ENCODE measurements around the gene CLEC2D. TPM values are rescaled to one million over a fixed set of nuclear protein-coding genes. Genes with fewer than 3 reads are reported as not detected.

CLEC2D gene
- total and polyA plus RNA-seq, 9 donors, result 2.4 to 16.1 (median 10.8) TPM

- Histone ChIP-seq H3K27ac (no peak overlapping the region), H3K9me3 (no peaks in the 10 kb centered on the region), H3K4me3 (peak overlapping the region; percentile 37), H3K36me3 (no peaks in the 10 kb centered on the region), H3K4me1 (ENCODE audit: insufficient read depth) (no peaks in the 10 kb centered on the region), H3K27me3 (no peaks in the 10 kb centered on the region)
- intact Hi-C loops (cut with DNase I), result no loop called here
- TF ChIP-seq, protein P1, sequence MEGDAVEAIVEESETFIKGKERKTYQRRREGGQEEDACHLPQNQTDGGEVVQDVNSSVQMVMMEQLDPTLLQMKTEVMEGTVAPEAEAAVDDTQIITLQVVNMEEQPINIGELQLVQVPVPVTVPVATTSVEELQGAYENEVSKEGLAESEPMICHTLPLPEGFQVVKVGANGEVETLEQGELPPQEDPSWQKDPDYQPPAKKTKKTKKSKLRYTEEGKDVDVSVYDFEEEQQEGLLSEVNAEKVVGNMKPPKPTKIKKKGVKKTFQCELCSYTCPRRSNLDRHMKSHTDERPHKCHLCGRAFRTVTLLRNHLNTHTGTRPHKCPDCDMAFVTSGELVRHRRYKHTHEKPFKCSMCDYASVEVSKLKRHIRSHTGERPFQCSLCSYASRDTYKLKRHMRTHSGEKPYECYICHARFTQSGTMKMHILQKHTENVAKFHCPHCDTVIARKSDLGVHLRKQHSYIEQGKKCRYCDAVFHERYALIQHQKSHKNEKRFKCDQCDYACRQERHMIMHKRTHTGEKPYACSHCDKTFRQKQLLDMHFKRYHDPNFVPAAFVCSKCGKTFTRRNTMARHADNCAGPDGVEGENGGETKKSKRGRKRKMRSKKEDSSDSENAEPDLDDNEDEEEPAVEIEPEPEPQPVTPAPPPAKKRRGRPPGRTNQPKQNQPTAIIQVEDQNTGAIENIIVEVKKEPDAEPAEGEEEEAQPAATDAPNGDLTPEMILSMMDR (IDR thresholded peaks at IDR 0.05), result no peak
- 77 to 83% (median 82%) methylated on average over 7 of the region's 7 CpGs for WGBS, 3 donors
- no peak for DNase-seq
These were observed 70.7 kb downstream of the CLEC2D start for GRCh38 chr12:9740106-9740750.

DNA sequence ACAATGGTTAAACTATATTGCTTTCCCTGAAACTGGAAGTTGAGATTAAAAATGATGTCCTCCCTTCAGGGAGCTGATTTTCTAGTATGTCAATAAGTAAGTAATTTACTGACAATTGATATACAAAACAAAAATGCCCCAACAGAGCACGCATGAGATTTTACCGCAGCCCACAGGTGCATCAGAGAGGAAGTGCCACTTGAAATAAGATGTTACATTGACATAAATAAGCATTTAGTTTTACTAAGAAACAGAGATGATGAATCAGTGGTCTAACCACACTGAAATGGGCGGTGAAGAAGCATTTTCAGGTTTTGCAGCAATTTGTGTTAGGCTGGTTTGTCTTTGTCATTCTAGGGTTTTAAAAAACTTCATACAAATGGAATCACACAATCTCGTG, 72.2 kb downstream of the CLEC2D start:
- intact Hi-C loops (cut with DNase I), result no loop called here
- no peaks in the 10 kb centered on the region for H3K36me3 ChIP-seq
- H3K9me3 ChIP-seq, result no peaks in the 10 kb centered on the region
- no peak for DNase-seq
- no peak overlapping the region for H3K4me3 ChIP-seq
- TF ChIP-seq, protein P1 (IDR thresholded peaks at IDR 0.05), result no peak
- TF ChIP-seq POLR2A (IDR thresholded peaks at IDR 0.05), result no peak
- no peak for TF ChIP-seq EP300 (IDR thresholded peaks at IDR 0.05)
- no peaks in the 10 kb centered on the region for H3K4me1 ChIP-seq (ENCODE audit: insufficient read depth)
- H3K27ac ChIP-seq, result no peak overlapping the region
- no peaks in the 10 kb centered on the region for H3K27me3 ChIP-seq
- 80 to 88% (median 82%) methylated on average over 4 of the region's 4 CpGs for WGBS, 3 donors

DNA sequence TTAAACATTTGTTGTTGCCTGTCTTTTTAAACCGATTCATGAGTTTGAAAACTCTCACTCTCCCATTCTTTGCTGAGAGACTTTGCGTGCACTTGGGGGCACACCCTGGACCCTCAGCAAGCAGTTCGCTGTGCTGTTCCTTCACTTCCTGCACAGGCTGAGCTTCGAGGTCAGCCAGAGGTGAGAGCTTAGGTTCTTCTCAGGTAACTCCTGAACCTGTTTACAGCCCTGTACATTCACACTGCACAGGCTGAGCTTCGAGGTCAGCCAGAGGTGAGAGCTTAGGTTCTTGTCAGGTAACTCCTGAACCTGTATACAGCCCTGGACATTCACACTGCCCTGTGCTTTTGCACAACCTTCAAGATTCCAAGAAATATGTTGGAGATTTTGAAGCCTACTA, 73.1 kb downstream of the CLEC2D start:
- intact Hi-C loops (cut with DNase I), result no loop called here
- Histone ChIP-seq H3K27ac (no peak overlapping the region), H3K4me3 (no peak overlapping the region), H3K27me3 (no peaks in the 10 kb centered on the region), H3K4me1 (ENCODE audit: insufficient read depth) (no peaks in the 10 kb centered on the region), H3K9me3 (no peaks in the 10 kb centered on the region), H3K36me3 (no peaks in the 10 kb centered on the region)
- TF ChIP-seq, protein P1 (IDR thresholded peaks at IDR 0.05), result no peak
- TF ChIP-seq EP300 (IDR thresholded peaks at IDR 0.05) (no peak), POLR2A (IDR thresholded peaks at IDR 0.05) (no peak)
- DNase-seq, result no peak
- WGBS, 3 donors, result 70 to 77% (median 73%) methylated on average over 5 of the region's 5 CpGs

DNA sequence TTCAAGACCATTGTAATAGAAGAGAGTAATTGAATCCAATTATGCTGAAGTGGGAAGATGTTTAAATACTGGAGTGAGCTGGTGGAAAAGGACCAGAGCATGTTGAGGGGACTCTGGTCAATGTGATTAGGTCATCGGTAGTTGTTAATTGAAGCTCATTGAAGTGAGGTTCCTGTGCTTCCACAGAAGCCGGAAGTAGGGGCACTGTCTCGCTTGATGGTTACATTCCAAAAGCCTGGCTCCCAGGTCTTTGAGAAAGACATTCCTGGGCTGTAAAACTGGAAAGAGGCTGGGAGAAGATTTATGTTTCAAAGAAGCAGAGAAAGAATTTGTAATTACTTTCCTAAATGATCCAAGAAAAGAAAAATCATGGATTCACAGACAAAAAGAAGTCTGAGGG, 75.7 kb downstream of the CLEC2D start:
- no peaks in the 10 kb centered on the region for H3K27me3 ChIP-seq
- H3K4me3 ChIP-seq, result no peak overlapping the region
- no peak overlapping the region for H3K27ac ChIP-seq
- WGBS, 3 donors, result 55 to 59% (median 57%) methylated on average over 3 of the region's 3 CpGs
- intact Hi-C loops (cut with DNase I), result loop anchor here in 1 of 4 donors (5.0 kb wide), 1 partner anchor 182 kb away; no protein-coding TSS in a partner anchor
- no peaks in the 10 kb centered on the region for H3K36me3 ChIP-seq
- H3K9me3 ChIP-seq, result no peaks in the 10 kb centered on the region
- TF ChIP-seq EP300 (IDR thresholded peaks at IDR 0.05) (no peak), POLR2A (IDR thresholded peaks at IDR 0.05) (no peak)
- TF ChIP-seq, protein P1 (IDR thresholded peaks at IDR 0.05), result no peak
- DNase-seq, result no peak
- no peaks in the 10 kb centered on the region for H3K4me1 ChIP-seq (ENCODE audit: insufficient read depth)

Small RNAs within 50 kb of the gene (small RNA-seq; reads per million reads assigned to genes)
- not detected for gene AC010186.4
- gene RNU6-700P, result not detected

Other genes with a start within 250 kb of the CLEC2D start
- under 1 TPM in 5 of 7 donors, not detected in 2; 0.15 to 0.69 (median 0.36) TPM for gene KLRB1, start 61.8 kb upstream of the CLEC2D start, total RNA-seq
- gene KLRB1, start 61.8 kb upstream of the CLEC2D start, polyA plus RNA-seq, result 1 to 10 TPM in 1 of 2 donors, under 1 TPM in 1; 0.58 to 2.8 TPM
- gene CLECL1, start 63.4 kb downstream of the CLEC2D start, total RNA-seq, result under 1 TPM in 2 of 7 donors, not detected in 5; 0.53 to 0.60 TPM
- gene CLECL1, start 63.4 kb downstream of the CLEC2D start, polyA plus RNA-seq, result under 1 TPM; 0.58 to 0.73 TPM
- 1 to 10 TPM in 6 of 7 donors, under 1 TPM in 1; 0.63 to 7.8 (median 2.3) TPM for gene CD69, start 91.2 kb downstream of the CLEC2D start, total RNA-seq
- 1 to 10 TPM; 2.1 to 6.6 TPM for gene CD69, start 91.2 kb downstream of the CLEC2D start, polyA plus RNA-seq
- gene KLRF1, start 157.8 kb downstream of the CLEC2D start, total RNA-seq, result under 1 TPM in 2 of 7 donors, not detected in 5; 0.28 to 0.50 TPM
- 1 to 10 TPM in 1 of 2 donors, under 1 TPM in 1; 0.17 to 1.1 TPM for gene KLRF1, start 157.8 kb downstream of the CLEC2D start, polyA plus RNA-seq
- 10 to 100 TPM; 16.4 to 60.4 (median 26.0) TPM for gene CLEC2B, start 199.6 kb downstream of the CLEC2D start, total RNA-seq
- gene CLEC2B, start 199.6 kb downstream of the CLEC2D start, polyA plus RNA-seq, result 10 to 100 TPM; 27.1 to 31.6 TPM
- gene KLRF2, start 211.8 kb downstream of the CLEC2D start, total RNA-seq, result not detected
- not detected for gene KLRF2, start 211.8 kb downstream of the CLEC2D start, polyA plus RNA-seq

Data from ovary (tissue), 9 donors.